WTC11 (cell line): Measurements from ENCODE around the gene HYOU1.

Source experiments
- ATF1 ChIP-seq: sonication (generic); formaldehyde crosslinking; IDR thresholded peaks from 2 replicates; pipeline ENCODE4 v1.8.1; 2023; ENCODE audit warnings: mild to moderate bottlenecking, moderate library complexity, missing genetic modification reagents
- ESRRA ChIP-seq: sonication (generic); formaldehyde crosslinking; IDR thresholded peaks from 2 replicates; pipeline ENCODE4 v1.8.1; 2022; ENCODE audit warnings: mild to moderate bottlenecking, missing genetic modification reagents, borderline replicate concordance
- ZNF263 ChIP-seq: sonication (generic); formaldehyde crosslinking; IDR thresholded peaks from 2 replicates; pipeline ENCODE4 v1.8.1; 2022; ENCODE audit warnings: low read depth, mild to moderate bottlenecking, moderate library complexity, missing genetic modification reagents
- TF ChIP-seq, protein P1 (sequence below): sonication (generic); formaldehyde crosslinking; IDR thresholded peaks from 2 replicates; pipeline ENCODE4 v1.8.1; 2022; ENCODE audit warnings: mild to moderate bottlenecking, moderate library complexity, missing genetic modification reagents
- TF ChIP-seq, protein P2 (sequence below): fragments of 200-600 bp; IDR thresholded peaks from 2 replicates; pipeline ENCODE4 v1.8.0; 2022; ENCODE audit warnings: antibody characterized with exemption

DNA sequence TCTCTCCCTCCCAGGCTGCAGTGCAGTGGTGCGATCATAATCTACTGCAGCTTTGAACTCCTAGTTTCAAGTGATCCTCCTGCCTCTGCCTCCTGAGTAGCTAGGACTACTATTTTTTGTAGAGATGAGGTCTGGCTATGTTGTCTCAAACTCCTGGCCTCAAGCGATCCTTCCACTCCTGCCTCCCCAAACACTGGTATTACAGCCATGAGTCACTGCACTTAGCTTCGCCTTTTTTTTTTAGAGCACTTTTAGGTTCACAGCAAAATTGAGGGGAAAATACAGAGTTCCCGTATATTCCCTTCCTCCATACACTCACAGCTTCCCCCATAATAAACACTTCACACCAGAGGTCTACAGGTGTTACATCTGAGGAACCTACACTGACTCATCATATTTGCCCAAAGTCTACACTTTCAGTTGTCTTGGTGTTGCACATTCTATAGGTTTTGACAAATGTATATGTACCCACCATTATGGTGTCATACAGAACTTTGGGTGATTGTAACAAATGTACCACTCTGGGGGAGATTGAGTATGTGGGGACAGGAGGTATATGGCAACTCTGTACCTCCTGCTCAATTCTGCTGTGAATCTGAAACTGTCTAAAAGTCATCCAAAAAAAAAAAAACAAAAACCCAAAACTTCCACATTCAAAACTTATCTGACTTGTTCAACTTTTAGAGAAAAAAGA, 15.0 kb downstream of the HYOU1 start:
- TF ChIP-seq ATF1 (CRISPR knock-in tag) (no peak), ZNF263 (CRISPR knock-in tag) (no peak), ESRRA (CRISPR knock-in tag) (no peak)
- TF ChIP-seq, protein P1, sequence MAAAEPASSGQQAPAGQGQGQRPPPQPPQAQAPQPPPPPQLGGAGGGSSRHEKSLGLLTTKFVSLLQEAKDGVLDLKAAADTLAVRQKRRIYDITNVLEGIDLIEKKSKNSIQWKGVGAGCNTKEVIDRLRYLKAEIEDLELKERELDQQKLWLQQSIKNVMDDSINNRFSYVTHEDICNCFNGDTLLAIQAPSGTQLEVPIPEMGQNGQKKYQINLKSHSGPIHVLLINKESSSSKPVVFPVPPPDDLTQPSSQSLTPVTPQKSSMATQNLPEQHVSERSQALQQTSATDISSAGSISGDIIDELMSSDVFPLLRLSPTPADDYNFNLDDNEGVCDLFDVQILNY (CRISPR knock-in tag): no peak
- TF ChIP-seq, protein P2, sequence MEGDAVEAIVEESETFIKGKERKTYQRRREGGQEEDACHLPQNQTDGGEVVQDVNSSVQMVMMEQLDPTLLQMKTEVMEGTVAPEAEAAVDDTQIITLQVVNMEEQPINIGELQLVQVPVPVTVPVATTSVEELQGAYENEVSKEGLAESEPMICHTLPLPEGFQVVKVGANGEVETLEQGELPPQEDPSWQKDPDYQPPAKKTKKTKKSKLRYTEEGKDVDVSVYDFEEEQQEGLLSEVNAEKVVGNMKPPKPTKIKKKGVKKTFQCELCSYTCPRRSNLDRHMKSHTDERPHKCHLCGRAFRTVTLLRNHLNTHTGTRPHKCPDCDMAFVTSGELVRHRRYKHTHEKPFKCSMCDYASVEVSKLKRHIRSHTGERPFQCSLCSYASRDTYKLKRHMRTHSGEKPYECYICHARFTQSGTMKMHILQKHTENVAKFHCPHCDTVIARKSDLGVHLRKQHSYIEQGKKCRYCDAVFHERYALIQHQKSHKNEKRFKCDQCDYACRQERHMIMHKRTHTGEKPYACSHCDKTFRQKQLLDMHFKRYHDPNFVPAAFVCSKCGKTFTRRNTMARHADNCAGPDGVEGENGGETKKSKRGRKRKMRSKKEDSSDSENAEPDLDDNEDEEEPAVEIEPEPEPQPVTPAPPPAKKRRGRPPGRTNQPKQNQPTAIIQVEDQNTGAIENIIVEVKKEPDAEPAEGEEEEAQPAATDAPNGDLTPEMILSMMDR: no peak
